ENCODE results near the gene PIGU. TPM values are rescaled to one million over a fixed set of nuclear protein-coding genes. Genes with fewer than 3 reads are reported as not detected.

Gene PIGU
- polyA plus RNA-seq, 3 donors: 35.2 to 44.1 (median 43.8) TPM

- DNase-seq: peak; percentile 67
These were observed 33.1 kb upstream of the PIGU start for GRCh38 chr20:34709831-34710567.

GRCh38 chr20:34709044-34709830 is 32.3 kb upstream of the PIGU start:
- DNase-seq: peak; percentile 77

GRCh38 chr20:34708621-34709043 is 31.7 kb upstream of the PIGU start:
- DNase-seq: peak; percentile 43

- DNase-seq: no peak
These were observed 30.3 kb upstream of the PIGU start for GRCh38 chr20:34706912-34707784.

- no peak for DNase-seq
These were observed 29.5 kb upstream of the PIGU start for GRCh38 chr20:34706302-34706875.

- no peak for DNase-seq
These were observed 28.8 kb upstream of the PIGU start for GRCh38 chr20:34705397-34706301.

GRCh38 chr20:34705008-34705396 is 28.1 kb upstream of the PIGU start:
- no peak for DNase-seq

GRCh38 chr20:34704177-34705007 is 27.5 kb upstream of the PIGU start, which contains the start of gene TP53INP2:
TSS of gene TP53INP2 (plus strand) at chr20:34704344. CDS start at chr20:34708740, 4,396 bp downstream.
- peak; percentile 91 for DNase-seq

- DNase-seq: peak; percentile 45
These were observed 26.7 kb upstream of the PIGU start for GRCh38 chr20:34703424-34704176.

- DNase-seq: no peak
These were observed 26.1 kb upstream of the PIGU start for GRCh38 chr20:34703061-34703423.

GRCh38 chr20:34701405-34702085 is 24.7 kb upstream of the PIGU start:
- no peak for DNase-seq

- DNase-seq: no peak
These were observed 16.5 kb upstream of the PIGU start for GRCh38 chr20:34693414-34693813.

GRCh38 chr20:34691838-34692237 is 14.9 kb upstream of the PIGU start:
- no peak for DNase-seq

GRCh38 chr20:34689486-34689885 is 12.6 kb upstream of the PIGU start:
- DNase-seq: no peak

- no peak for DNase-seq
These were observed 6.8 kb upstream of the PIGU start for GRCh38 chr20:34683667-34684066.

- DNase-seq: no peak
These were observed 3.8 kb upstream of the PIGU start for GRCh38 chr20:34680586-34681175.

- DNase-seq: no peak
These were observed 775 bp downstream of the PIGU start for GRCh38 chr20:34675993-34676641.

Measured in renal pelvis (tissue), 4 donors.